OCI-LY3 (cell line): Measurements from ENCODE around the gene KDR.

ENCODE experiments used
- CTCF ChIP-seq: fragments of 200-600, 300-600 bp; sonication (generic); IDR thresholded peaks from 2 replicates; pipeline ENCODE4 v1.5.1; 2014; ENCODE audit warnings: antibody characterized with exemption, low read length, low read depth
- EZH2phosphoT487 ChIP-seq: fragments of 200-600 bp; shearing (Covaris generic); IDR thresholded peaks from 2 replicates; pipeline ENCODE4 v1.6.1; 2018; ENCODE audit warnings: antibody characterized with exemption, mixed run types, low read depth

GRCh38 chr4:55033296-55033695, 92.1 kb downstream of the KDR start:
- TF ChIP-seq CTCF (no peak), EZH2phosphoT487 (no peak)
